ENCODE results near the gene ANXA2R.

- TF ChIP-seq, protein P1, sequence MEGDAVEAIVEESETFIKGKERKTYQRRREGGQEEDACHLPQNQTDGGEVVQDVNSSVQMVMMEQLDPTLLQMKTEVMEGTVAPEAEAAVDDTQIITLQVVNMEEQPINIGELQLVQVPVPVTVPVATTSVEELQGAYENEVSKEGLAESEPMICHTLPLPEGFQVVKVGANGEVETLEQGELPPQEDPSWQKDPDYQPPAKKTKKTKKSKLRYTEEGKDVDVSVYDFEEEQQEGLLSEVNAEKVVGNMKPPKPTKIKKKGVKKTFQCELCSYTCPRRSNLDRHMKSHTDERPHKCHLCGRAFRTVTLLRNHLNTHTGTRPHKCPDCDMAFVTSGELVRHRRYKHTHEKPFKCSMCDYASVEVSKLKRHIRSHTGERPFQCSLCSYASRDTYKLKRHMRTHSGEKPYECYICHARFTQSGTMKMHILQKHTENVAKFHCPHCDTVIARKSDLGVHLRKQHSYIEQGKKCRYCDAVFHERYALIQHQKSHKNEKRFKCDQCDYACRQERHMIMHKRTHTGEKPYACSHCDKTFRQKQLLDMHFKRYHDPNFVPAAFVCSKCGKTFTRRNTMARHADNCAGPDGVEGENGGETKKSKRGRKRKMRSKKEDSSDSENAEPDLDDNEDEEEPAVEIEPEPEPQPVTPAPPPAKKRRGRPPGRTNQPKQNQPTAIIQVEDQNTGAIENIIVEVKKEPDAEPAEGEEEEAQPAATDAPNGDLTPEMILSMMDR (conservative IDR thresholded peaks at IDR 0.05): no peak
- TF ChIP-seq EZH2 (IDR thresholded peaks at IDR 0.05; ENCODE audit: low read depth): no peak
Measured at GRCh38 chr5:42992088-42992879, 47.8 kb downstream of the ANXA2R start.

All from PC-9 (cell line).